Effector CD4-positive, alpha-beta T cell (primary cell): ENCODE results near the gene PDZD4.

ENCODE experiments used
- DNase-seq: peaks from one replicate; pipeline ENCODE4 v3.0.0-alpha.2; 2020

The PDZD4 gene

DNA sequence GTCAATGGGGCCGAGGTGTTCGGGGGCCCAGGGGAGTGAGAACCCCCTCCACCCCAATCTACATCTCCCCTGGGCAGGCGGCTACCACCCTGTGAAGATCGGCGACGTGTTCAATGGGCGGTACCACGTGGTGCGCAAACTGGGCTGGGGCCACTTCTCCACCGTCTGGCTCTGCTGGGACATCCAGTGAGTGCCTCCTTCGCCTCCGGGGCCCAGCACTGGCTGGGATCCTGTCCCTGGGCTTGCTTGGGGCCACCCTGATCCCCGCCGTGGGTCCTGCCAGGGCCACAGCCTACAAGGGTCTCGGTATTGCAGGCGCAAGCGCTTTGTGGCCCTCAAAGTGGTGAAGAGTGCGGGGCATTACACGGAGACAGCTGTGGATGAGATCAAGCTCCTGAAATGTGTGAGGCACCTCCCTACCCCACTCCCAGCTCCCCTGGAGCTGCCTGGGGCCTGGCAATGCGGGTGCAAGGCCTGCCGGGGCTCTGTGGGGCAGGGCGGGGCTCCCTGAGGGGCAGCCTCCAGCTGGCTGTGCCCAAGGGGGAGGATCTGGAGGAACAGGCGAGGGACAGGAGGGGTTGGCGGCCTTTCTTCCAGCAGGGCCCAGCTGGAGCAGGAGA, 48.8 kb downstream of the PDZD4 start:
- DNase-seq: no peak

DNA sequence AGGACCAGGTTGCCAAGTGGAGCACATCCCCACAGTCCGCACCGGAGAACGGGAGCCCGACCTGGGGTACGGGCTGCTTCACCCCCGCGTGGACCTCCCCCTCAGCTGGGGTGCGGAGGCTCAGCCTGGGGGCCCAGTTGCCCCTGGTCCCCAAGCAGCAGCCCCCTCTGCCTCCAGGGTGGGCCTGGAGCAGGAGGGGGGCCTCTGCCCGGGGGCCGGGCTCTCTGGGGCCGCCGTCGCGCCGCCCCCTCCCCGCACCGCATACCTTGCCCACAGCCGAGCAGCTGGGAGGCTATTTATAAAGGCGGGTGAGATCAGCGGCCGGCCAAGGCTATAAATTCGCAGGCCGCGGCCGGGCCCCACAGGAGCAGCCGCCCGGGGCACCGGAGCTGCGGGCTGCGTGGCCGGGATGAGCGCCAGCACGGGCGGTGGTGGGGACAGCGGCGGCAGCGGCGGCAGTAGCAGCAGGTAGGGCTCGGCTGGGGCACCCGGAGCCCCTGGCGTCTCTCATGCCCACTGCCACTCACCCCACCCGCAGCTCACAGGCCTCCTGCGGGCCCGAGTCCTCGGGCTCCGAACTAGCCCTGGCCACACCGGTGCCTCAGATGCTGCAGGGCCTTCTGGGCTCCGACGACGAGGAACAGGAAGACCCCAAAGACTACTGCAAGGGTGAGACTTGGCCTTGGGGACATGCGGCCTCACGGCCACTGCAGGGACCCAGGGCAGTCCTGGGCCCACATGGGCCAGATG, 49.5 kb downstream of the PDZD4 start, which contains the start of gene SRPK3:
Gene SRPK3, plus strand, starts transcription at position 364 of the 750 bp plus-strand sequence. Its CDS starts 46 bp downstream, at position 410.
- DNase-seq: no peak

DNA sequence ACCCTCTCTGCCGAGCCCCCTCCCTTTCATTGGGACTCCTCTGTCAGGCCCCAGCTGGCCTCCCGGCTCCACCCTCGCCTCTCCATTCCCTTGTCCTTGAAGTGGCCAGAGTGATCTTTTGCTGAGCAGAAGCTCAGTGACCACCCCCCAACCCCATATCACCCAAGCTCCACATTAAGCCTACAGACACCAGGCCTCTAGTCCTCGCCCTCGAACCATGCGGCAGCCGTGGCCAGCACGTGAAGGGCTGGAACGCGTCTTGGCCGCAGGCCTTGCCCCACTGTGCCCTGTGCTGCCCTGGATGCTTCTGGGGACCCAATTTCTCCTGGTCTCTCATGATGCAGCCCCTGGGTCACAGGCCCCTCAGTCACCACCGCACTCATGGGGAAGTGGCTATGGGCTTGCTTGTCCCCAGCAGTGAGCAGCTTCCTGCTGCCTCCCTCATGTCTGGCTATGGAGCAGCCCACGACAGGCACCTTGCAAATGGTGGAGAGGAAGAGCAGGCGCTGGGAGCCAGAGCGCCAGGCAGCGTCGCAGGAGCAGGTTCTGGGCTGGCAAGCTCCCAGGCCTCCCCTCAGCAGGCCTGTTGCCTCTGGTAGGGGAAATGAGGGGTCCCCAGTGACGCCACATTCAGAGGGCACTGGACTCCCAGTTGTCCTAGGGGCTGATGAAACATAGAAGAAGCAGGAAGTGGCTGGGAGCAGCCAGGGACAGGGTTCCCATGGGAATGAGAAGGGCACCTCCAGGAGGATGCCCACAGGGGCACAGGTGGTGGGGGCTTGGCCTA, 50.3 kb downstream of the PDZD4 start:
- no peak for DNase-seq

DNA sequence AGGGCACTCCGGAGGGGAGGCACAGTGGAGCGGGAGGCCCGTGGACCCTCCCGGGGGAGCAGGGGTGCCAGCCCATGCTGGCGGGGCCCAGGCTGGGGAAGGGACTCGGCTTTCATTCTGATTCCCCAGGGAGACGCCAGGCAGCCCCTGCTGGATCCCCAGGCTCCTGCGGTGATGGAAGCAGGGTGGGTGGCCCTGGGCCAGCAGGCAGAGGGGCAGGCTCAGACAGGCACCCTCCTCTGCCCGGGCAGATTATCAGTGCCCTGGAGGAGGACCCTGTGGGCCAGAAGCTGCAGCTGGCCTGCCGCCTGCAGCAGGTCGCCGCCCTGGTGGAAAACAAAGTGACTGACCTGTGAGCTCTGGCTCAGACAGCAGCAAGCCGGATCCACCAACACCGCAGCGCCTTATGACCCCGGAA, 51.7 kb downstream of the PDZD4 start:
- DNase-seq: no peak

DNA sequence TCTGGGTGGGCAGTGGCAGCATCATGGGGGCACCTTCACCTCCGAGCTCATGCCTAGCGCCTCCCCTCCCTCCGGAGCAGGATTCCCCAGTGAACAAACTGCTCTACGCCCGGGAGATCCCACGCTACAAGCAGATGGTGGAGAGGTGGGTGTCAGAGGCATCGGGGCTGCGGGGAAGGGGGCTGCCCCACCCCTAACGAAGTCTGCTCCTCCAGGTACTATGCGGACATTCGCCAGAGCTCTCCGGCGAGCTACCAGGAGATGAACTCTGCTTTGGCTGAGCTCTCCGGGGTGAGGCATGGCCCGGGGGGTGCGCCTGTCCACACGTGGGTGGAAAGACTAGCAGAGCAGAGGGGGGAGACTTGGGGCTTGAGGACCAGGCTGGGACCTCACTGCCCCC, 52.2 kb downstream of the PDZD4 start:
- DNase-seq: no peak

DNA sequence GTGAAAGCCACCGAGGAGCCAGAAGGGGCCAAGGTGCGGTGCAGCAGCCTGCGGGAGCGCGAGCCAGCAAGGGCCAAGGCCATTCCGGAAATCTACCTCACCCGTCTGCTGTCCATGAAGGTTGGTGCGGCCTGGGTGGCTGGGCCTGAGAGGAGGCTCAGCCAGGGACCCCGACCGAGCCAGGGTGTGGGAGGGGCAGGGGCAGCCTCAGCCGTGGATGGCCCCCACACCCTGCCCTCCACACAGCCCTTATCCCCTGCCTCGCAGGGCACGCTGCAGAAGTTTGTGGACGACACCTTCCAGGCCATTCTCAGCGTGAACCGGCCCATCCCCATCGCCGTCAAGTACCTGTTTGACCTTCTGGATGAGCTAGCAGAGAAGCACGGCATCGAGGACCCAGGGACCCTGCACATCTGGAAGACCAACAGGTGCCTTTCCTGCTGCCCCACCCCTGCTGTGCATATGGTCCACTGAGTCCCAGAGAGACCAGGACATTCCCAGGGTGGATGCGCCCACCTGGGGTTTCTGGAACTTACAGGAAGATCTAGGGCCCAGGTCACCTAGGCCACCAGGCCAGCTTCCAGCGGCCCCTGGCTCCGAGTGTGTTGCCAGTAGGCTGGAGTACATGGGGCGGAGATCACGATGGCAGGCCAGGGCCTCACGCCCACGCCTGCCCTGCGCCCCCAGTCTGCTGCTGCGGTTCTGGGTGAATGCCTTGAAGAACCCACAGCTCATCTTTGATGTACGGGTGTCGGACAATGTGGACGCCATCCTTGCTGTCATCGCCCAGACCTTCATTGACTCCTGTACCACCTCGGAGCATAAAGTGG, 52.9 kb downstream of the PDZD4 start:
- DNase-seq: no peak

DNA sequence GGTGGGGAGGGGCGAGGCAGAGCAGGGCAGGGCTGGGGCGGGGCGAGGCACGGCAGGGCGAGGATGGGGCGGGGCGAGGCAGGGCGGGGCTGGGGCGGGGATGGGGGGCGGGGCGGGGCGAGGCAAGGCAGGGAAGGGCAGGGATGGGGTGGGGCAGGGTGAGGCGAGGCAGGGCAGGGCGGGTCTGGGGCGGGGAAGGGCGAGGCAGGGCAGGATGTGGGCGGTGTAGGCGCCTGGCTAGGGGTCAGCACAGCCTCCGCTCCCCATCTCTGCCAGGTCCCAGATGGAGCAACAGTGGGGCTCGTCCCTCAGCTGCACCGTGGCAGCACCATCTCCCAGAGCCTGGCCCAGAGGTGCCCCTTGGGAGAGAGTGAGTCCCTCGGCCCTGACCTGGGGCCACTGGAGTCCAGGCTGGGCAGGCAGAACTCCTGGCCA, 53.7 kb downstream of the PDZD4 start:
- DNase-seq: no peak

DNA sequence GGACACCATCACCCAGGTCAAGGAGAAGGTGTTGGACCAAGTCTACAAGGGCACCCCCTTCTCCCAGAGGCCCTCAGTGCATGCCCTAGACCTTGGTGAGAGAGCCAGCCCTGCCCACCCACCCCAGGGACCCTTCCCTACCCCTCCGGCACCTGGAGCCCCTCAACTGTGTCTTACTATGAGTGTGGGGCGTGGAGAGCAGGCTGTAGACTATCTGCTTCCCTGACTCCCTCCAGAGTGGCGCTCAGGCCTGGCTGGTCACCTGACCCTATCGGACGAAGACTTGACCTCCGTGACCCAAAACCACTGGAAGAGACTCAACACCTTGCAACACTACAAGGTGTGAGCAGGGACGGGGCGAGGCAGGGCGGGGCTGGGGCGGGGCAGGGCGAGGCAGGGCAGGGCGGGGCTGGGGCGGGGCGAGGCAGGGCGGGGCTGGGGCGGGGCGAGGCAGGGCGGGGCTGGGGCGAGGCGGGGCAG, 54.2 kb downstream of the PDZD4 start:
- no peak for DNase-seq

DNA sequence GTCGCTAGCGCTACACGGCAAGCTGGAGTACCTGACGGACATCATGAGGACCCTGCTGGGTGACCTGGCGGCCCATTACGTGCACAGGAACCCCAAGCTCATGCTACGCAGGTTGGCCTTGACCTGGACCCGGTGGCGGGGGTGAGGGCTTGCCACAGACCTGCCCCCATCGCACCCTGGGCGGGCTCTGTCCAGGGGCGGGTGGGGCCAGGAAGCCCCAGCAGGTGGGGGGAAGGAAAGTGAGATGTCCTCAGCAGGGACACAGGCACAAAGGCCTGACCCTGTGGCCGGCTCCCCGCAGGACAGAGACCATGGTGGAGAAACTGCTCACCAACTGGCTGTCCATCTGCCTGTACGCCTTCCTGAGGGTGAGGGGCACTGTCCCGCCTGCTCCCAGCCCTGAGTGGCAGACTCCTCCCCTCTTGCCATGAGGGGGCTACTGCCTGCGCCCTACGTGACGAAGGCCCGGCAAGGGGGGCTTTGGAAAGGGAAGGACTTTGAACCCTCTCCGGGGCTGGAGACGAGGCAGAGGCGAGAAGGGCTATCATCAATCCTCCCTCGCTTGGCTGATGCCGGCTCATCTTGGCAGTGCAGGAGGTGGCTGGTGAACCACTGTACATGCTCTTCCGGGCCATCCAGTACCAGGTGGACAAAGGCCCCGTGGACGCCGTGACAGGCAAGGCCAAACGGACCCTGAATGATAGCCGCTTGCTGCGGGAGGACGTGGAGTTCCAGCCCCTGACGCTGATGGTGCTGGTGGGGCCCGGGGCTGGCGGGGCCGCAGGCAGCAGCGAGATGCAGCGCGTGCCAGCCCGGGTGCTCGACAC, 54.8 kb downstream of the PDZD4 start:
- no peak for DNase-seq

DNA sequence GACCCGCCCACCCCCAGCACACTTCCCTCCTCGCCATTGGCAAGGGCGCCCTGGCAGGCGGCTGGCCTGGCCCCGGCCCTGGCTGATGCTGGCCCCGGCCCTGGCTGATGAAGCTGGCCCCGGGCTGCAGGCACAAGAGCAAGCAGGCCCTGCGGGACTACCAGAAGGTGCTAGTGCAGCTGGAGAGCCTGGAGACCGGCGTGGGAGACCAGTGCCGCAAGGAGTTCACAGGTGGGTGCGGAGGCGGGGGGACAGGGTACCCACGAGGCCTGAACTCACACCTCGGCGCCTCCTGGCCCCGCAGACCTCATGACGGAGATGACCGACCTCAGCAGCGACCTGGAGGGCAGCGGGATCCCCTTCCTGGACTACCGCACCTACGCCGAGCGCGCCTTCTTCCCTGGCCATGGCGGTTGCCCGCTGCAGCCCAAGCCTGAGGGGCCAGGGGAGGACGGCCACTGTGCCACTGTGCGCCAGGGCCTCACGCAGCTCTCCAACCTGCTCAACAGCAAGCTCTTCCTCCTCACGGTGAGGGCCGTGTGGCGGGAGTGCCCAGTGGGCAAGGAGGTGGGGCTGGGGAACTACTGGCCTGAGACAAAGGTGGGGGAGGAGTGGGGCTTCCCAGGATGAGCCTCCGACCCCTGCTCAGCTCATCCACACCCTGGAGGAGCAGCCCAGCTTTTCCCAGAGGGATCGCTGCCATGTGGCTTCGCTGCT, 55.6 kb downstream of the PDZD4 start:
- DNase-seq: no peak

DNA sequence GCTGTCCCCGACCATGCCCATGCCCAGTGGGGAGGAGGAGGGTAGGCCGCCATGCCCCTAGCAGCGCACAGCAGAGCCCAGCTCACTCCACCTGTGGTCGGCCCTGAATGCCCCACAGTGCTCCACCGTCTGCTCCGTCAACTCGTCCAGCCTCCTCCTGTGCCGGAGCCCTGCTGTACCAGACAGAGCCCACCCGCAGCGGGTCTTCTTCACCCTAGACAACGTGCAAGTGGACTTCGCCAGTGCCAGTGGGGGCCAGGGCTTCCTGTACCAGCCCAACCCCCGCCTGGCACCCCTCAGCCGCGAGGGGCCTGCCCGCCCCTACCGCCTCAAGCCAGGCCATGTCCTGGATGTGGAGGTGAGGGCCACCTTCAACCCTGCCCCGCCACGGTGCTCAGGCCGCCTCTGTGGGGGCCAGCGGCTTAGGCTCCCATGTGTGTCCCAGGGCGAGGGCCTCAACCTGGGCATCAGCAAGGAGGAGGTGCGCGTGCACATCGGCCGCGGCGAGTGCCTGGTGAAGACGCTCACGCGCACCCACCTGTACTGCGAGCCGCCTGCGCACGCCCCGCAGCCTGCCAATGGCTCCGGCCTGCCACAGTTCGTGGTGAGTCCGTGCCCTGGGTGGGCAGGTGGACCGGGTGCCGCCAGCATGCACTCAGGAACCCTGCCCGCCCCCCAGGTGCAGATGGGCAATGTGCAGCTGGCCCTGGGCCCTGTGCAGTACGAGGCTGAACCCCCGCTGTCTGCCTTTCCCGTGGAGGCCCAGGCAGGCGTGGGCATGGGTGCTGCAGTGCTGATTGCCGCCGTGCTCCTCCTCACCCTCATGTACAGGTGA, 56.4 kb downstream of the PDZD4 start:
- no peak for DNase-seq

DNA sequence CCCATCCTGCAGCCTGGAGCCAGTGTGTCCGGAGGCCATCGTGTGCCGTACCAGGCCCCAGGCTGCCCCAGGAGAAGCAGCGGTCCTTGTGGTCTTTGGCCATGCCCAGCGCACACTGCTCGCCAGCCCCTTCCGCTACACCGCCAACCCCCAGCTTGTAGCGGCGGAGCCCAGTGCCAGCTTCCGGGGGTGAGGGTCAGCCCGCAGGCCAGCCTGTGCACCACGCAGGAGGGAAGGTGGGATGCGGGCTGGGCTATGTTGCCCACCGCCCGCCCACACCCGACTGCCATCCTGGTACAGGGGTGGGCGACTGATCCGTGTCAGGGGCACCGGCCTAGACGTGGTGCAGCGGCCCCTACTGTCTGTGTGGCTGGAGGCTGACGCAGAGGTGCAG, 57.1 kb downstream of the PDZD4 start:
- DNase-seq: no peak

DNA sequence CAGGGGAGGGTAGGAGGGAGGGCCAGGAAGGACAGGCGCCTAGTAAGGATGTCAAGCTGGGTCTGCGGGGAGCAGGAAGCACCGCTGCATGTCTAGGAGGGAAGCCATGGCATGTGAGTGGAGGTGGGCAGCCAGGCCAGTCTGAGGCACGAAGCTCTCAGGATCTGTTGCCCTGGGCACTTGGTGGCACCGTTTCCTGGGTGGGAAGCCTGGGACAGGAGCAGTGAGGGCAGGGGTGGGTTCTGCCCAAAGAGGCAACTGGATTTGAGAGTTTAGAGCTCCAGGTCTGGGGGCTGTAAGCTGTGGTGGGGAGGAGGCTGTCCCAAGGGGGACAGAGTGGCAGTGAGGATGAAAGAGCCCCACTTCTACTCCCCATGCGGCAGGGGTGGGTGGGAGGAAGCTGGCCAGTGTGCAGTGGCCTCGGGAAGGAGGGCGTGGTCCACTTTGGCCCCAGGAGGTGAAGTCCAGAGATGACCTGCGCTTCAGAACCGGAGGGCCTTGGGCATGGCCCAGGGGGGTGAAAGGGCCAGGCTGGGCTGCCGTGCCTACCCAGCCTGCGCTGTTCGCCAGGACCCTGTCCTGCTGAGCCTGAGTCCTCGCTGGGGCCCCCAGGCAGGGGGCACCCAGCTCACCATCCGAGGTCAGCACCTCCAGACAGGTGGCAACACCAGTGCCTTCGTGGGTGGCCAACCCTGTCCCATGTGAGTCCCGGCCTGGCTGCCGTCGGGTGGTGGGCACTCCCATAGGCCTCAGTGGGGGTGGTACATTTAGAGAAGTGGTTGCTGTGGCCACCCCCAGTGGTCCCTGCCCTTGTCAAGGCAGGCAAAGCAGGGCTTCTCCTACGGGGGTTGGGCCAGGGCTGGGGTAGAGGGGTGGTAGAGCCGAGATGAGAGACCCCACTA, 57.8 kb downstream of the PDZD4 start:
- DNase-seq: no peak

DNA sequence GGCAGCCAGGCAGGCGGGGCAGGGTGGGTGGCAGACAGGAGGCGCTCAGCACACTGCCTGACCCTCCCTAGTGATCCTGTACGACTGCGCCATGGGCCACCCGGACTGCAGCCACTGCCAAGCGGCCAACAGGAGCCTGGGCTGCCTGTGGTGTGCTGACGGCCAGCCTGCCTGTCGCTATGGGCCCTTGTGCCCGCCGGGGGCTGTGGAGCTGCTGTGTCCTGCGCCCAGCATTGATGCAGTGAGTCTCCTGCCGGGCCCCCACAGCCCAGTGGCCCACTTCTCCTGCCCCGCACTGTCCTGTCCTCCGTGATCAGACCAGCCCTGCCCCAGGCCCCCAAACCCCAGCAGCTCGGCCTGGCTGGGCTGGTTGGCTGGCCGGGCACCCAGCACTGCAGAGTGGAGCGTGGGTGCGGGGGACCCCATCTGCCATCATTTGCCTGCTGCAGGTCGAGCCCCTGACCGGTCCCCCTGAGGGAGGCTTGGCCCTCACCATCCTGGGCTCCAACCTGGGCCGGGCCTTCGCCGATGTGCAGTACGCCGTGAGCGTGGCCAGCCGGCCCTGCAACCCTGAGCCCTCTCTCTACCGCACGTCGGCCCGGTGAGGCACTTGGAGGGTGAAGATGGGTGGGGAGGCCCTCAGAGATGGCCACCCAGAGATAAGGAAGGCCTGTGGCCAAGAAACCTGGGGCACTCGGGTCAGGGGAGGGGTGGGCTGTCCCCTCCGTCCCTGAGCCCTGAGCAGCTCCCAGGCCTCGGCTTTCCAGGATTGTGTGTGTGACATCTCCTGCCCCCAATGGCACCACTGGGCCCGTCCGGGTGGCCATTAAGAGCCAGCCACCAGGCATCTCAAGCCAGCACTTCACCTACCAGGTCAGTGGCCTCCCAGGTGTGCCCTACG, 58.7 kb downstream of the PDZD4 start:
- DNase-seq: no peak

DNA sequence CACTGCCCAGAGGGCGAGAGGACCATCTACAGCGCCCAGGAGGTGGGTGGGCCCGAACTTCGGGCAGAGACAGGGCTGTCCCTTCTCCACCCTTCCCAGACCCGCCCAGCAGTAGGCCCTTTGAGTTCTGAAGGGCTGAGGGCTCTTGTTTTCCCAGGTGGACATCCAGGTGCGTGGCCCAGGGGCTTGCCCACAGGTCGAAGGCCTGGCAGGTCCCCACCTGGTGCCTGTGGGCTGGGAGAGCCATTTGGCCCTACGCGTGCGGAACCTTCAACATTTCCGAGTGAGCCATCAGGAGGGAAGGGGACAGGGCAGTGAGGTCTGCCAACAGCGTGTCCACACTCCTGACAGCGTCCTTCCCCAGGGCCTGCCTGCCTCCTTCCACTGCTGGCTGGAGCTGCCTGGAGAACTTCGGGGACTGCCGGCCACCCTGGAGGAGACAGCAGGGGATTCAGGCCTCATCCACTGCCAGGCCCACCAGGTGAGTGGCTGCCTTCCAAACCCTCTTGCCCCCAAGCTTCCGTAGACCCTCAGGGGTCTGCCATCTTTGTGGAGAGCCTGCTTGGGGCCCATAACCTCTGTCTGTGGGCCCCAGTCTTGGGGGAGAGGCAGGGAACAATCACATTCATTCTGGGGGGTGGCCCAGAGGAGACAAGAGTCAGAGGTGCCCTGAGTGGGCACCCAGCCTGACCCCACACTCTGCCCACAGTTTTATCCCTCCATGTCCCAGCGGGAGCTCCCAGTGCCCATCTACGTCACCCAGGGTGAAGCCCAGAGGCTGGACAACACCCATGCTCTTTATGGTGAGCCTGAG, 59.5 kb downstream of the PDZD4 start:
- no peak for DNase-seq

DNA sequence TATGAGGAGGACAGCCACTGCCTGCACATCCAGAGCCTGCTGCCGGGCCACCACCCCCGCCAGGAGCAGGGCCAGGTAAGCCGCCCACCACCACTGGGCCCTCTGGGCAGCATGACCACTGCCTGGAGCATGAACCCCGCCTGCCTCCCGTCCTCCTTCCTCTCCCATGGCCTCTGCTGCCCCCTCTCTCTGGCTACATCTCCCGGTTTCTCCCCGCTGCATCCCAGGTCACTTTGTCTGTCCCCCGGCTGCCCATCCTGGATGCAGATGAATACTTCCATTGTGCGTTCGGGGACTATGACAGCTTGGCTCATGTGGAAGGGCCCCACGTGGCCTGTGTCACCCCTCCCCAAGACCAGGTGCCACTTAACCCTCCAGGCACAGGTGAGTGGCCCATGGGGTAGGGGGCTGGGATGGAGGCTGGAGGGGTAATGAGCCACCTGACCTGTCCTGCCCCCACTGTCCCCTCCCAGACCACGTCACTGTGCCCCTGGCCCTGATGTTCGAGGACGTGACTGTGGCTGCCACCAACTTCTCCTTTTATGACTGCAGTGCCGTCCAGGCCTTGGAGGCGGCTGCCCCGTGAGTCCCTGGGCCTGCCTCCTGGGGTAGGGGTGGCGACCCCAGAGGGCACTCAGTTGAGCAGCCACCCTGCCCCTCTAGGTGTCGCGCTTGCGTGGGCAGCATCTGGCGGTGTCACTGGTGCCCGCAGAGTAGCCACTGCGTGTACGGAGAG, 60.3 kb downstream of the PDZD4 start:
- no peak for DNase-seq
